Hepatocyte (in vitro differentiated cells): ENCODE measurements around the gene LANCL2.

ENCODE experiments used
- CTCF ChIP-seq: fragments of 200-600 bp; sonication (generic); IDR thresholded peaks from 2 replicates; pipeline ENCODE4 v1.5.1; 2016; ENCODE audit warnings: antibody characterized with exemption, mild to moderate bottlenecking; ENCODE audit not compliant: poor library complexity
- EZH2 ChIP-seq: fragments of 200-600 bp; sonication (generic); IDR thresholded peaks from 2 replicates; pipeline ENCODE4 v1.6.1; 2016; ENCODE audit warnings: antibody characterized with exemption, mild to moderate bottlenecking, borderline replicate concordance

- no peak for TF ChIP-seq CTCF
- TF ChIP-seq EZH2 = no peak
These were observed 66.8 kb downstream of the LANCL2 start for GRCh38 chr7:55431898-55432297.
